Endodermal cell (in vitro differentiated cells): ENCODE measurements around the gene GPR6. TPM values are rescaled to one million over a fixed set of nuclear protein-coding genes. Genes with fewer than 3 reads are reported as not detected.

Experiments used
- DNase-seq: peaks from one replicate; pipeline ENCODE4 v3.0.0-alpha.2; 2017
- H3K27ac ChIP-seq: 2 replicates; pipeline ENCODE4 v1.5.1; 2013; ENCODE audit warnings: mild to moderate bottlenecking, low read depth, low read length, moderate library complexity
- H3K27me3 ChIP-seq: 2 replicates; pipeline ENCODE4 v1.6.1; 2013; ENCODE audit warnings: mild to moderate bottlenecking, low read length, moderate library complexity; ENCODE audit not compliant: insufficient read depth, control insufficient read depth, poor library complexity, severe bottlenecking
- H3K36me3 ChIP-seq: 2 replicates; pipeline ENCODE4 v1.7.0; 2013; ENCODE audit warnings: mild to moderate bottlenecking, low read length, moderate library complexity; ENCODE audit not compliant: control insufficient read depth, insufficient read depth
- H3K4me1 ChIP-seq: one replicate; pipeline ENCODE4 v1.7.0; 2013; ENCODE audit warnings: low read length; ENCODE audit not compliant: control insufficient read depth, insufficient read depth
- H3K4me3 ChIP-seq: 2 replicates; pipeline ENCODE4 v1.5.1; 2013; ENCODE audit warnings: mild to moderate bottlenecking, low read length, moderate library complexity
- H3K9ac ChIP-seq: 2 replicates; pipeline ENCODE4 v1.6.1; 2013; ENCODE audit warnings: mild to moderate bottlenecking, low read length, moderate library complexity; ENCODE audit not compliant: poor library complexity, severe bottlenecking; ENCODE audit errors: extremely low read depth
- H3K9me3 ChIP-seq: 2 replicates; pipeline ENCODE4 v1.6.1; 2013; ENCODE audit warnings: mild to moderate bottlenecking, low read length, moderate library complexity; ENCODE audit not compliant: control insufficient read depth
- H3K27ac Mint-ChIP-seq: 2 replicates; pipeline ENCODE4 v1.8.0; 2020; ENCODE audit warnings: mixed read lengths
- H3K27me3 Mint-ChIP-seq: 2 replicates; pipeline ENCODE4 v1.8.0; 2021; ENCODE audit warnings: mild to moderate bottlenecking, mixed read lengths; ENCODE audit not compliant: insufficient read depth
- H3K36me3 Mint-ChIP-seq: 2 replicates; pipeline ENCODE4 v1.8.0; 2020; ENCODE audit warnings: low read depth, mixed read lengths
- H3K4me1 Mint-ChIP-seq: 2 replicates; pipeline ENCODE4 v1.8.0; 2020; ENCODE audit warnings: mixed read lengths
- H3K4me3 Mint-ChIP-seq: 2 replicates; pipeline ENCODE4 v1.8.0; 2020; ENCODE audit warnings: mild to moderate bottlenecking, moderate library complexity, mixed read lengths
- H3K9me3 Mint-ChIP-seq: 2 replicates; pipeline ENCODE4 v1.8.0; 2020; ENCODE audit warnings: mild to moderate bottlenecking, mixed read lengths
- CTCF ChIP-seq: fragments of 200-600 bp; sonication (generic); conservative IDR thresholded peaks from 2 replicates; pipeline ENCODE4 v1.5.0; 2021; ENCODE audit warnings: antibody characterized with exemption, mild to moderate bottlenecking
- WGBS, 2 experiments: methylation state at CpG; one replicate each; pipeline versions ENCODE4 v1.1.5 to v1.1.7; 2013; ENCODE audit warnings: missing lambda C conversion rate in 2 of 2, mixed read lengths in 1 of 2; ENCODE audit not compliant: insufficient coverage in 1 of 2, insufficient read length in 1 of 2; 5-methylcytosine and 5-hydroxymethylcytosine counted together
- long read RNA-seq, 4 experiments: library from polyadenylated mRNA in 2 of 4; library from RNA in 1 of 4; library from capped mRNA in 1 of 4; stranded (forward) in 3 of 4; unstranded in 1 of 4; transcript quantifications; one replicate each; pipeline ENCODE4 v2.0.0, GENCODE V29; 2020 to 2021; ENCODE audit warnings: inconsistent platforms in 1 of 4
- polyA plus RNA-seq, 2 experiments: library from polyadenylated mRNA; stranded (reverse); fragments of 50-300 nt; gene quantifications; one replicate each; pipeline ENCODE4 v1.2.3, GENCODE V29; 2013
- total RNA-seq, 2 donors: library from RNA; stranded (reverse); fragmentation: NEBNext Ultra II Directional in 1 of 2; extraction: Animal tissue kit (Norgen Biotek cat#: 25700) in 1 of 2; gene quantifications; 2 replicates in 1 of 2; 3 replicates in 1 of 2; pipeline ENCODE4 v1.2.1, GENCODE V29; 2021

GPR6 gene
- under 1 TPM in 1 of 2 donors, not detected in 1; 0.24 TPM for total RNA-seq
- not detected for polyA plus RNA-seq (2013, experiment 1 of 2)
- not detected for polyA plus RNA-seq (2013, experiment 2 of 2)
- long read RNA-seq, experiment 1 = 0 reads
- long read RNA-seq, experiment 2 = 0 reads
- long read RNA-seq, experiment 3 = 0 reads
- long read RNA-seq, experiment 4 = 0 reads

- H3K9ac ChIP-seq = no peak within 1 kb of the TSS
- peak; percentile 98 for DNase-seq
- no peaks in the 10 kb centered on the region for H3K9me3 Mint-ChIP-seq
- H3K27ac ChIP-seq = no peak within 1 kb of the TSS
- no peaks in the 10 kb centered on the region for H3K4me1 ChIP-seq
- peaks cover 82% of the 10 kb centered on the region for H3K27me3 Mint-ChIP-seq
- peaks cover 7% of the 10 kb centered on the region for H3K4me1 Mint-ChIP-seq
- peak within 1 kb of the TSS; percentile 67 for H3K4me3 Mint-ChIP-seq
- no peaks in the 10 kb centered on the region for H3K9me3 ChIP-seq
- 0 to 1% methylated on average over 17 to 50 of the region's 50 CpGs for WGBS, 2 experiments
- peak; percentile 31 for TF ChIP-seq CTCF
- H3K36me3 Mint-ChIP-seq = no peaks in the 10 kb centered on the region
- H3K36me3 ChIP-seq = no peaks in the 10 kb centered on the region
- no peak within 1 kb of the TSS for H3K27ac Mint-ChIP-seq
- peaks cover 87% of the 10 kb centered on the region for H3K27me3 ChIP-seq
- peak within 1 kb of the TSS; percentile 88 for H3K4me3 ChIP-seq
Measured at GRCh38 chr6:109978174-109979032, at the start of gene GPR6. Gene GPR6 (plus strand): TSS chr6:109978311. CDS start chr6:109979113, 802 bp downstream.

GRCh38 chr6:109934293-109934692, 43.8 kb upstream of the GPR6 start:
- Histone ChIP-seq H3K36me3 (no peaks in the 10 kb centered on the region), H3K9ac (no peak overlapping the region), H3K9me3 (peaks cover 7% of the 10 kb centered on the region), H3K4me1 (no peaks in the 10 kb centered on the region), H3K27me3 (no peaks in the 10 kb centered on the region), H3K27ac (no peak overlapping the region), H3K4me3 (no peak overlapping the region)
- Mint-ChIP-seq H3K36me3 (no peaks in the 10 kb centered on the region), H3K4me1 (no peaks in the 10 kb centered on the region), H3K27me3 (peaks cover 5% of the 10 kb centered on the region), H3K9me3 (peaks cover 11% of the 10 kb centered on the region), H3K4me3 (no peak overlapping the region), H3K27ac (no peak overlapping the region)
- WGBS, 2 experiments = 80 to 93% methylated on average over 1 to 8 of the region's 8 CpGs
- TF ChIP-seq CTCF = no peak
- DNase-seq = no peak

GRCh38 chr6:109939654-109940053, 38.5 kb upstream of the GPR6 start:
- H3K27me3 ChIP-seq = peaks cover 8% of the 10 kb centered on the region
- H3K36me3 ChIP-seq = no peaks in the 10 kb centered on the region
- no peak overlapping the region for H3K27ac ChIP-seq
- H3K36me3 Mint-ChIP-seq = no peaks in the 10 kb centered on the region
- H3K9me3 ChIP-seq = peaks cover 7% of the 10 kb centered on the region
- no peak overlapping the region for H3K4me3 ChIP-seq
- WGBS, 2 experiments = 93 to 96% methylated on average over 2 of the region's 2 CpGs
- no peak for DNase-seq
- no peak overlapping the region for H3K4me3 Mint-ChIP-seq
- peaks cover 9% of the 10 kb centered on the region for H3K9me3 Mint-ChIP-seq
- peaks cover 6% of the 10 kb centered on the region for H3K4me1 ChIP-seq
- peaks cover 18% of the 10 kb centered on the region for H3K27me3 Mint-ChIP-seq
- no peak for TF ChIP-seq CTCF
- H3K9ac ChIP-seq = no peak overlapping the region
- H3K27ac Mint-ChIP-seq = no peak overlapping the region
- peaks cover 28% of the 10 kb centered on the region for H3K4me1 Mint-ChIP-seq
